Measurements from ENCODE around the gene KCNG2. TPM values are rescaled to one million over a fixed set of nuclear protein-coding genes. Genes with fewer than 3 reads are reported as not detected.
"Not testable (repeated sequence)": the region's sequence is repeated elsewhere in the genome, so short reads cannot be mapped to it uniquely, and the experiment has no call there.

KCNG2 gene
- total and polyA plus RNA-seq, 10 of the 15 experiments (the other 5 are each of a cell fraction or from before 2014, with no cell fraction given) = 0.20 to 0.23 TPM; not detected in 8

DNA sequence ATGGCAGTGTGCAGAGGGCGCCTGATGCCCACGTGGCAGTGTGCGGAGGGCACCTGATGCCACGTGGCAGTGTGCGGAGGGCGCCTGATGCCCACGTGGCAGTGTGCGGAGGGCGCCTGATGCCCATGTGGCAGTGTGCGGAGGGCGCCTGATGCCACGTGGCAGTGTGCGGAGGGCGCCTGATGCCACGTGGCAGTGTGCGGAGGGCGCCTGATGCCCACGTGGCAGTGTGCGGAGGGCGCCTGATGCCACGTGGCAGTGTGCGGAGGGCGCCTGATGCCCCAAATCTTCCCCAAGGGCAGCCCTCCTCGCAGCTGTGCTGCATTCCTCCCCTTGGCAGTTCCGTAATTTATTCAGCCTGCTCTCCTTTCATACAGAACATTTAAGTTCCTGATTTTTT lies 80.5 kb downstream of the KCNG2 start:
- H3K4me2 ChIP-seq (ENCODE audit: control insufficient read depth, insufficient read depth); ATAC-seq; H3K9ac ChIP-seq (ENCODE audit: control insufficient read depth, insufficient read depth, low read length); CTCF ChIA-PET; SMC1A ChIA-PET (ENCODE audit: uncharacterized antibody, unreplicated experiment); DNase-seq (ENCODE audit: low read depth, low spot score); H3K9me3 ChIP-seq (replicated peaks; ENCODE audit: control insufficient read depth, insufficient read depth, low read length); intact Hi-C loops (cut with micrococcal nuclease; ENCODE audit: unreplicated experiment); in situ Hi-C loops (cut with MboI); BruUV-seq (replicated peaks); FAIRE-seq; RAD21 ChIA-PET (ENCODE audit: unreplicated experiment); H3K4me1 ChIP-seq (ENCODE audit: control insufficient read depth, insufficient read depth, low read length); H3K79me2 ChIP-seq (ENCODE audit: control insufficient read depth, insufficient read depth, low read length); H3K4me3 ChIP-seq; H3K27me3 ChIP-seq (replicated peaks in 1 of 2; ENCODE audit: control insufficient read depth in 2 of 2, insufficient read depth in 2 of 2, low read length in 1 of 2); POLR2A ChIA-PET; H4K20me1 ChIP-seq (ENCODE audit: control insufficient read depth, insufficient read depth); H3K36me3 ChIP-seq (ENCODE audit: control insufficient read depth in 2 of 2, insufficient read depth in 2 of 2, low read length in 1 of 2); H3K27ac ChIP-seq (ENCODE audit: control insufficient read depth, insufficient read depth); H2AFZ ChIP-seq (ENCODE audit: control insufficient read depth, low read depth, low read length): not testable (repeated sequence)
- WGBS (ENCODE audit: insufficient coverage, insufficient replicate concordance, low lambda C conversion rate, missing lambda C conversion rate) = 70% methylated on average over 24 of the region's 25 CpGs

DNA sequence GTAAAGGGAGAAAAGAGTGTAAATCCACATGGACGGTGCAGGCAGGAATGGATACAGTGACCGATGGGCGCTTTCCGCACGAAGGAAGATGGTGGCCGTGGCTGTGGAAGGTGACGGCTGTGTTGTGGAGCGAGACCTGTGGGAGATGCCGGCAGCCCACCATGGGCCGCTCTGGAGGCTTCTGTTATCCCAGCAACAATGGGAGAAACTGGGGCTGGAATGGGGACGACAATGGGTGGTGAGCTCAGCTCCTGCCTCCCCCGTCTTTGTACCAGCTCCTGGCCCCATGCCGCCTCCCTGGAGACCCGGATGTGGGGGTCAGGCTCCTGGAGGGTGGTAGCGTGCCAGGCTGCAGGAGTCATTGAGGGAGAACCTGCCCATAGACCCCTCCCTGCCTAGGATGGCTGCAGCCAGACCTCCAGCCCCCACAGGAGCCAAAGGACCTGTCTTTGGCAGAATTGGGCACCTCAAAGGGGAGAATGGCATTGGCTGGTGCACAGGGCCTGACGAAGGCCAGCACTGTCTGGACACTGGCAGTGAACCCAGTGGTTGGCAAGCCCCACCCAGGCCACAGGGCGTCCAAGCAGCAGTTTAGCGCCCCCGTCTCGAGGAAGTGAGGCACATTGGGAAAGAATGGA lies 81.1 kb downstream of the KCNG2 start:
- BruUV-seq (replicated peaks) = no TSS peak
- no peaks in the 10 kb centered on the region for H3K4me1 ChIP-seq (ENCODE audit: control insufficient read depth, insufficient read depth, low read length)
- 64% methylated on average over 20 of the region's 20 CpGs for WGBS (ENCODE audit: insufficient coverage, insufficient replicate concordance, low lambda C conversion rate, missing lambda C conversion rate)
- ChIA-PET SMC1A (ENCODE audit: uncharacterized antibody, unreplicated experiment) (no interaction called here), RAD21 (ENCODE audit: unreplicated experiment) (no interaction called here), CTCF (no interaction called here), POLR2A (no interaction called here)
- FAIRE-seq (no peak), DNase-seq (ENCODE audit: low read depth, low spot score) (no peak), ATAC-seq (no peak)
- H3K27ac ChIP-seq (ENCODE audit: control insufficient read depth, insufficient read depth) = no peak overlapping the region
- no peak overlapping the region for H3K4me3 ChIP-seq
- no peak overlapping the region for H3K9ac ChIP-seq (ENCODE audit: control insufficient read depth, insufficient read depth, low read length)
- intact Hi-C loops (cut with micrococcal nuclease; ENCODE audit: unreplicated experiment) = no loop called here
- H3K36me3 ChIP-seq (ENCODE audit: control insufficient read depth in 2 of 2, insufficient read depth in 2 of 2, low read length in 1 of 2) = no peaks in the 10 kb centered on the region
- no peaks in the 10 kb centered on the region; the same call in 2 of the 3 replicates for H3K9me3 ChIP-seq (replicated peaks; ENCODE audit: control insufficient read depth, insufficient read depth, low read length)
- no peaks in the 10 kb centered on the region for H3K27me3 ChIP-seq (replicated peaks in 1 of 2; ENCODE audit: control insufficient read depth in 2 of 2, insufficient read depth in 2 of 2, low read length in 1 of 2)
- in situ Hi-C loops (cut with MboI) = no loop called here
- H3K4me2 ChIP-seq (ENCODE audit: control insufficient read depth, insufficient read depth) = no peak overlapping the region
- no peaks in the 10 kb centered on the region for H3K79me2 ChIP-seq (ENCODE audit: control insufficient read depth, insufficient read depth, low read length)
- no peak overlapping the region for H2AFZ ChIP-seq (ENCODE audit: control insufficient read depth, low read depth, low read length)
- H4K20me1 ChIP-seq (ENCODE audit: control insufficient read depth, insufficient read depth) = no peaks in the 10 kb centered on the region
- TF ChIP-seq NBN (IDR thresholded peaks at IDR 0.05) (no peak), MTA2 (IDR thresholded peaks at IDR 0.05; ENCODE audit: low read depth) (no peak), EP300 (IDR thresholded peaks at IDR 0.05; ENCODE audit: borderline replicate concordance in 1 of 2, control insufficient read depth in 1 of 2, low read depth in 2 of 2, low read length in 2 of 2) (no peak), FOXM1 (IDR thresholded peaks at IDR 0.05; ENCODE audit: low read depth, low read length) (no peak), YBX1 (IDR thresholded peaks at IDR 0.05) (no peak), MYC (IDR thresholded peaks at IDR 0.05; ENCODE audit: insufficient read depth, insufficient read length, insufficient replicate concordance, low read length, severe bottlenecking) (no peak), SMAD1 (IDR thresholded peaks at IDR 0.05; ENCODE audit: low read depth, partially characterized antibody) (no peak)
- TF ChIP-seq, protein P1, sequence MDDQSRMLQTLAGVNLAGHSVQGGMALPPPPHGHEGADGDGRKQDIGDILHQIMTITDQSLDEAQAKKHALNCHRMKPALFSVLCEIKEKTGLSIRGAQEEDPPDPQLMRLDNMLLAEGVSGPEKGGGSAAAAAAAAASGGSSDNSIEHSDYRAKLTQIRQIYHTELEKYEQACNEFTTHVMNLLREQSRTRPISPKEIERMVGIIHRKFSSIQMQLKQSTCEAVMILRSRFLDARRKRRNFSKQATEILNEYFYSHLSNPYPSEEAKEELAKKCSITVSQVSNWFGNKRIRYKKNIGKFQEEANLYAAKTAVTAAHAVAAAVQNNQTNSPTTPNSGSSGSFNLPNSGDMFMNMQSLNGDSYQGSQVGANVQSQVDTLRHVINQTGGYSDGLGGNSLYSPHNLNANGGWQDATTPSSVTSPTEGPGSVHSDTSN (IDR thresholded peaks at IDR 0.05; ENCODE audit: insufficient replicate concordance, low read depth, low read length) = no peak
- TF ChIP-seq, protein P2, sequence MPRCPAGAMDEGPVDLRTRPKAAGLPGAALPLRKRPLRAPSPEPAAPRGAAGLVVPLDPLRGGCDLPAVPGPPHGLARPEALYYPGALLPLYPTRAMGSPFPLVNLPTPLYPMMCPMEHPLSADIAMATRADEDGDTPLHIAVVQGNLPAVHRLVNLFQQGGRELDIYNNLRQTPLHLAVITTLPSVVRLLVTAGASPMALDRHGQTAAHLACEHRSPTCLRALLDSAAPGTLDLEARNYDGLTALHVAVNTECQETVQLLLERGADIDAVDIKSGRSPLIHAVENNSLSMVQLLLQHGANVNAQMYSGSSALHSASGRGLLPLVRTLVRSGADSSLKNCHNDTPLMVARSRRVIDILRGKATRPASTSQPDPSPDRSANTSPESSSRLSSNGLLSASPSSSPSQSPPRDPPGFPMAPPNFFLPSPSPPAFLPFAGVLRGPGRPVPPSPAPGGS (IDR thresholded peaks at IDR 0.05; ENCODE audit: borderline replicate concordance, insufficient read depth, low read depth, low read length, poor library complexity, severe bottlenecking) = no peak
- TF ChIP-seq, protein P3, sequence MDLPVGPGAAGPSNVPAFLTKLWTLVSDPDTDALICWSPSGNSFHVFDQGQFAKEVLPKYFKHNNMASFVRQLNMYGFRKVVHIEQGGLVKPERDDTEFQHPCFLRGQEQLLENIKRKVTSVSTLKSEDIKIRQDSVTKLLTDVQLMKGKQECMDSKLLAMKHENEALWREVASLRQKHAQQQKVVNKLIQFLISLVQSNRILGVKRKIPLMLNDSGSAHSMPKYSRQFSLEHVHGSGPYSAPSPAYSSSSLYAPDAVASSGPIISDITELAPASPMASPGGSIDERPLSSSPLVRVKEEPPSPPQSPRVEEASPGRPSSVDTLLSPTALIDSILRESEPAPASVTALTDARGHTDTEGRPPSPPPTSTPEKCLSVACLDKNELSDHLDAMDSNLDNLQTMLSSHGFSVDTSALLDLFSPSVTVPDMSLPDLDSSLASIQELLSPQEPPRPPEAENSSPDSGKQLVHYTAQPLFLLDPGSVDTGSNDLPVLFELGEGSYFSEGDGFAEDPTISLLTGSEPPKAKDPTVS (IDR thresholded peaks at IDR 0.05; ENCODE audit: low read depth, low read length) = no peak

Measured in GM12878 (cell line).